Mesendoderm (in vitro differentiated cells): Measurements from ENCODE around the gene LGR4.

Experiments used
- DNase-seq: peaks from one replicate; pipeline ENCODE4 v3.0.0; 2013
- H2AK5ac ChIP-seq: 2 replicates; pipeline ENCODE4 v1.6.1; 2013; ENCODE audit warnings: low read length, inconsistent platforms
- H2BK120ac ChIP-seq: 2 replicates; pipeline ENCODE4 v1.6.1; 2013; ENCODE audit warnings: low read depth, mild to moderate bottlenecking, low read length, moderate library complexity, mixed read lengths
- H2BK15ac ChIP-seq: replicated peaks from 2 replicates; pipeline ENCODE4 v1.6.1; 2013; ENCODE audit warnings: low read depth, mild to moderate bottlenecking, moderate library complexity
- H2BK5ac ChIP-seq: 2 replicates; pipeline ENCODE4 v1.6.1; 2013; ENCODE audit warnings: low read length, inconsistent platforms
- H3K18ac ChIP-seq: 2 replicates; pipeline ENCODE4 v1.6.1; 2013; ENCODE audit warnings: mild to moderate bottlenecking, low read length, mixed read lengths
- H3K23ac ChIP-seq: one replicate; pipeline ENCODE4 v1.6.1; 2013; ENCODE audit warnings: low read length
- H3K27ac ChIP-seq: 2 replicates; pipeline ENCODE4 v1.5.1; 2013; ENCODE audit warnings: low read depth, mild to moderate bottlenecking, inconsistent platforms, low read length, moderate library complexity
- H3K27me3 ChIP-seq: 2 replicates; pipeline ENCODE4 v1.6.1; 2013; ENCODE audit warnings: low read length, control low read depth, mild to moderate bottlenecking, inconsistent platforms; ENCODE audit not compliant: insufficient read depth, poor library complexity
- H3K36me3 ChIP-seq: 2 replicates; pipeline ENCODE4 v1.6.1; 2013; ENCODE audit warnings: low read length, inconsistent platforms; ENCODE audit not compliant: control insufficient read depth, insufficient read depth
- H3K4ac ChIP-seq: one replicate; pipeline ENCODE4 v1.6.1; 2013; ENCODE audit warnings: low read depth, mild to moderate bottlenecking, low read length, moderate library complexity
- H3K4me1 ChIP-seq: 2 replicates; pipeline ENCODE4 v1.6.1; 2013; ENCODE audit warnings: low read depth, low read length, inconsistent platforms; ENCODE audit not compliant: control insufficient read depth
- H3K4me2 ChIP-seq: 2 replicates; pipeline ENCODE4 v1.6.1; 2013; ENCODE audit warnings: low read length
- H3K4me3 ChIP-seq: 2 replicates; pipeline ENCODE4 v1.5.1; 2013; ENCODE audit warnings: mild to moderate bottlenecking, low read length
- H3K56ac ChIP-seq: one replicate; pipeline ENCODE4 v1.6.1; 2013; ENCODE audit warnings: low read length
- H3K79me1 ChIP-seq: 2 replicates; pipeline ENCODE4 v1.6.1; 2013; ENCODE audit warnings: low read length, inconsistent platforms
- H3K79me2 ChIP-seq: 2 replicates; pipeline ENCODE4 v1.6.1; 2013; ENCODE audit warnings: mild to moderate bottlenecking, low read length; ENCODE audit not compliant: control insufficient read depth, insufficient read depth
- H3K9ac ChIP-seq: 2 replicates; pipeline ENCODE4 v1.6.1; 2013; ENCODE audit warnings: low read length, inconsistent platforms
- H4K5ac ChIP-seq: one replicate; pipeline ENCODE4 v1.6.1; 2013; ENCODE audit warnings: low read length
- H4K8ac ChIP-seq: one replicate; pipeline ENCODE4 v1.6.1; 2013; ENCODE audit warnings: low read depth, mild to moderate bottlenecking, control low read depth, low read length, moderate library complexity
- WGBS: extraction: QIAGEN DNeasy Blood & Tissue Kit; methylation state at CpG from one replicate; pipeline ENCODE4 v1.1.7; 2013; ENCODE audit warnings: low lambda C conversion rate, missing lambda C conversion rate; ENCODE audit not compliant: insufficient coverage; ENCODE audit errors: extremely low coverage; 5-methylcytosine and 5-hydroxymethylcytosine counted together

Gene LGR4

DNA sequence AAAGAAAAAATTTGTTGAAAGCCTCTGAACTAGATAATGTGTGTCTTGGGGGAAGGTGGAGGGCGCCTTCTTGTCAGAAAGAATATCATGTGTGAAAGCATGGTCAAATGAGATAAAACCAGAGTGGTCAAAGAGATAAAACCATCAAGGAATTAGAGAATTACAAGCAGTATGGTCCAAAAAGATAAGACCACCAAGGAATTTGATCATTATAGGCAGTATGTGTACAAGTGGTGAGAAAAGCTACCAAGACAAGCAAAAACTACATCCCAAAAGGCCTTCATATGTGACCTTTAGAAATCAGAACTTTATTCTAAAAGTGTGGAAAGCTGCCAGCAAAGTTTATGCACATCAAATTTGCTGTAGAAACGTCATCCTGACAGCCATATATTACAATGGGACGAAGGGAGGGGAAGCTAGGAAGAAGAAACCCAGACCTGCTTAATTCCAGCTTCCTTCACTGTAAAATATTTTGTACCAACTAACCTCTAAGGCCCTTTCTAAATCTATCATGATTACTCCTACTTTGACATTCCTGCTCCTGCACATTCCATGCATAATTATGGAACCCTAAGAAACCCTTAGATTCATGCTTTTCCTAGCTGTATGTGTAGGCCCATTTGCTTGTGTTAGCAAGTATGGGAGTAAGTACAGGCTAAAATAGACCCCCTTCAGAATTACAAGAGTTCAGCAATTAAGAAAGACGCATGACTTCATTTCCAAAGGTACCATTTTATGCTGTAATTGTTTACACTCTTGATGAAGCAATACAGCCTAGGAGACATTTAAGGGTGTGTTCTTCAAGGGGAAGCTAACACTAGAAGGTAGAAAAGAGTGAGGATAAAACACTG lies 51.6 kb downstream of the LGR4 start:
- DNase-seq: peak; percentile 63
- H3K4me3 ChIP-seq: no peak overlapping the region
- no peak overlapping the region for H4K5ac ChIP-seq
- H2BK5ac ChIP-seq: no peak overlapping the region
- peaks cover 12% of the 10 kb centered on the region for H3K79me2 ChIP-seq
- no peaks in the 10 kb centered on the region for H3K27me3 ChIP-seq
- no peak overlapping the region for H3K4ac ChIP-seq
- H3K56ac ChIP-seq: no peak overlapping the region
- H4K8ac ChIP-seq: no peak overlapping the region
- peaks cover 17% of the 10 kb centered on the region for H3K4me1 ChIP-seq
- H3K18ac ChIP-seq: no peak overlapping the region
- H3K36me3 ChIP-seq: no peaks in the 10 kb centered on the region
- H2AK5ac ChIP-seq: no peak overlapping the region
- H3K27ac ChIP-seq: no peak overlapping the region
- no peak overlapping the region for H2BK15ac ChIP-seq
- H3K9ac ChIP-seq: no peak overlapping the region
- no CpG with 5 or more reads among the region's 4 CpGs for WGBS
- H2BK120ac ChIP-seq: no peak overlapping the region
- no peak overlapping the region for H3K4me2 ChIP-seq
- peaks cover 18% of the 10 kb centered on the region for H3K79me1 ChIP-seq
- H3K23ac ChIP-seq: no peak overlapping the region

DNA sequence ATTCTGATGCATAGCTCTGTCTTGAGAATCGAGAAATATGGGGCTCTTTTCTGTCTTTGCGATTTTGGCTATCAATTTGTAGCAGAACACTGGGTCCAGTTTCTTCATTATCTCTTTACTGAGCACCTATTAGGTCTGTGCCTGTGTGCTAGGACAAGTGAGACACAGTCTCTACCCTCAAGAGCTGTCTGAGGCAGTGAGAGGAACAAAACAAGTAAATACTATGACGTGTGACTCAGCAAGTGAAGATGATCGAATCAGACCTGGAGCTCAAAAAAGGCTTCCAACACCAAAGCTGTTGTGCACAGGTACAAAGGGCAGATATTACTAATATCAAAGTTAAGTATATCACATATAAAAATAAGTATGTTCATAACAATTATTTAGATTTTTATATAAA lies 52.4 kb downstream of the LGR4 start:
- Histone ChIP-seq H3K27me3 (no peaks in the 10 kb centered on the region), H3K23ac (no peak overlapping the region), H2AK5ac (no peak overlapping the region), H3K36me3 (no peaks in the 10 kb centered on the region), H3K4ac (no peak overlapping the region), H3K4me1 (peaks cover 17% of the 10 kb centered on the region), H2BK15ac (no peak overlapping the region), H3K27ac (no peak overlapping the region), H3K56ac (no peak overlapping the region), H3K79me1 (peaks cover 18% of the 10 kb centered on the region), H3K4me3 (no peak overlapping the region), H2BK5ac (no peak overlapping the region), H2BK120ac (no peak overlapping the region), H4K5ac (no peak overlapping the region), H3K79me2 (peaks cover 12% of the 10 kb centered on the region), H3K9ac (no peak overlapping the region), H4K8ac (no peak overlapping the region), H3K18ac (no peak overlapping the region), H3K4me2 (no peak overlapping the region)
- DNase-seq: peak; percentile 51
- WGBS: no CpG with 5 or more reads among the region's 4 CpGs

DNA sequence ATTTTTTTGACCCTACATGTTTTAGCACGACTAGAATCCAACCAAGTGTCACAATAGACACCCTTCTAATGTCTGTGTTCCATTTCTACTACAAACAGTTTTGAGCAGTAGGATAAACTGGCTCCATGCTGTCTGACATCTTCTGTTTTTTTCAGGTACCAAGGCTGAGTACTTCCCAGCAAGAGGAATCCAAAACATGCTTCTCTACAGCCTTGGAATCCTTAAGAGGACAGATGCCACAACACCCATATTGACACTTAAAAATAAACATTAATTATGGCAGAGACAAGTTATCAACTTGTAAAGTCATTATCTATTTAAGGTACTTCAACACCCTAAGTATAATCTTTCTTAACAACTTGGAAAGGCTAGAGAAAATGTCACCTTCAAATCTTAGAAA lies 54.2 kb downstream of the LGR4 start:
- H3K56ac ChIP-seq: no peak overlapping the region
- H3K18ac ChIP-seq: no peak overlapping the region
- H3K27me3 ChIP-seq: no peaks in the 10 kb centered on the region
- no peak overlapping the region for H3K4ac ChIP-seq
- peaks cover 13% of the 10 kb centered on the region for H3K79me2 ChIP-seq
- no peak overlapping the region for H3K27ac ChIP-seq
- H2BK5ac ChIP-seq: no peak overlapping the region
- H2AK5ac ChIP-seq: no peak overlapping the region
- no peak overlapping the region for H2BK15ac ChIP-seq
- H3K4me3 ChIP-seq: no peak overlapping the region
- H2BK120ac ChIP-seq: no peak overlapping the region
- H3K23ac ChIP-seq: no peak overlapping the region
- peak; percentile 37 for DNase-seq
- H3K9ac ChIP-seq: no peak overlapping the region
- no CpG with 5 or more reads among the region's 1 CpG for WGBS
- peaks cover 17% of the 10 kb centered on the region for H3K79me1 ChIP-seq
- H4K5ac ChIP-seq: no peak overlapping the region
- H4K8ac ChIP-seq: no peak overlapping the region
- no peaks in the 10 kb centered on the region for H3K36me3 ChIP-seq
- peaks cover 17% of the 10 kb centered on the region for H3K4me1 ChIP-seq
- H3K4me2 ChIP-seq: no peak overlapping the region

DNA sequence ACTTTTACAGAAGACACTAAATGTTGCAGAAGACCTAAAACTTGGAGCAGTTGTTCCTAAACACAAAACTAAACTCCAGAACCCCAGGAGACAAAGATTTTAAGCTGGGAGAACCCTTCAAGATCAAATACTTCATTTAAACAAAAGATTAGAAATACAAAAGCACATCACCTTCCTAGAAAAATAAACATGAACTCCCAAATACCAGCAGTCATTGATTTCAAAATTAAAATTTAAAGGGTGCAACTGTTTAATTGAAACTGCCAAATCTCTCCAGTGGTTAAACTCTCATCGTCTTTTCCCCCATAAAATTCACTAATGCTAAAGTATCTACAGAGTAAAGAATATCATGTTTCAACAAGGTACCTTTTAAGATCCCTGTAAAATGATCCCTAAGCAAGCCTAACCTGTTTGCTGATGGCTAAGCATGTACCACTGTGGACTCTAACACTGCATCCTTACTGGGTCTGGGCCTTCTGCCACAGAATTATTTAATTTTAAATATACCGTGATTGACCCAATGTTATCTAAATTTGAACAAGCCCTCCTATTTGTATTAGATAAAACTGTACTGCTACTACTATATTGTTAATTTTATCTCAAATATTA lies 55.9 kb downstream of the LGR4 start:
- no peak overlapping the region for H3K4me2 ChIP-seq
- peaks cover 14% of the 10 kb centered on the region for H3K79me2 ChIP-seq
- DNase-seq: no peak
- no peak overlapping the region for H3K27ac ChIP-seq
- peaks cover 16% of the 10 kb centered on the region for H3K79me1 ChIP-seq
- no peak overlapping the region for H2AK5ac ChIP-seq
- H3K23ac ChIP-seq: no peak overlapping the region
- H3K36me3 ChIP-seq: no peaks in the 10 kb centered on the region
- no peak overlapping the region for H3K56ac ChIP-seq
- H2BK120ac ChIP-seq: no peak overlapping the region
- H4K8ac ChIP-seq: no peak overlapping the region
- no peak overlapping the region for H3K4ac ChIP-seq
- H2BK5ac ChIP-seq: no peak overlapping the region
- H2BK15ac ChIP-seq: no peak overlapping the region
- H3K4me3 ChIP-seq: no peak overlapping the region
- H3K27me3 ChIP-seq: no peaks in the 10 kb centered on the region
- no peak overlapping the region for H3K18ac ChIP-seq
- peaks cover 17% of the 10 kb centered on the region for H3K4me1 ChIP-seq
- no peak overlapping the region for H3K9ac ChIP-seq
- WGBS: no CpG with 5 or more reads among the region's 2 CpGs
- peak overlapping the region; percentile 37 for H4K5ac ChIP-seq

DNA sequence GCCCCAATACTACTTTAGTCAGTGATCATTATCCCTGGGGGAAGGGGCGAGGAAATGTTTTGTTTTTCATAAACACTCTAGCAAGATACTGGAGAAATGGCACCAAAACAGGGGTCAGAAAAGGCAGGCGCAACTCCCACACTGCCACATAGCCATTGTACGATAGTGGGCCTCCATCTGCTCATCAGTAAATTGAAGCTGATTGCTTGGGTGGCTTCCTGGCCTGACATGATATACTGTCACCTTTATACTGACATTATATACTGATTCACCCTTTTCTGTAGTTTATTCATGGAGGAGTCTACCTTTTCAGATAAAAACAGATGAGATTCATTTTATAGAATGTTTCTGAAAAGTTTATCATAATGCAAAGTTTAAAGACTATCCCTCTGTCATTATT lies 57.9 kb downstream of the LGR4 start:
- peaks cover 7% of the 10 kb centered on the region for H3K4me1 ChIP-seq
- H3K79me1 ChIP-seq: peaks cover 10% of the 10 kb centered on the region
- no peaks in the 10 kb centered on the region for H3K27me3 ChIP-seq
- H3K9ac ChIP-seq: no peak overlapping the region
- H3K36me3 ChIP-seq: no peaks in the 10 kb centered on the region
- H2AK5ac ChIP-seq: no peak overlapping the region
- H3K4ac ChIP-seq: no peak overlapping the region
- H2BK15ac ChIP-seq: no peak overlapping the region
- no peak overlapping the region for H3K27ac ChIP-seq
- no peak overlapping the region for H2BK5ac ChIP-seq
- H3K23ac ChIP-seq: no peak overlapping the region
- no CpG with 5 or more reads among the region's 3 CpGs for WGBS
- no peak overlapping the region for H3K18ac ChIP-seq
- H4K8ac ChIP-seq: no peak overlapping the region
- no peak for DNase-seq
- H3K79me2 ChIP-seq: peaks cover 11% of the 10 kb centered on the region
- H2BK120ac ChIP-seq: no peak overlapping the region
- H3K56ac ChIP-seq: no peak overlapping the region
- H4K5ac ChIP-seq: no peak overlapping the region
- H3K4me2 ChIP-seq: no peak overlapping the region
- no peak overlapping the region for H3K4me3 ChIP-seq
